Trophoblast cell (in vitro differentiated cells and primary cell): ENCODE measurements around the gene RAB10.
"Not testable (repeated sequence)": the region's sequence is repeated elsewhere in the genome, so short reads cannot be mapped to it uniquely, and the experiment has no call there.

ENCODE experiments used
- DNase-seq, 2 donors: peaks; one replicate each; pipeline ENCODE4 v3.0.0-alpha.2; 2016
- H2AFZ ChIP-seq: 2 replicates; pipeline ENCODE4 v1.6.1; 2013; ENCODE audit warnings: low read length, moderate library complexity, mild to moderate bottlenecking; ENCODE audit not compliant: insufficient read depth, poor library complexity
- H2AK5ac ChIP-seq: 2 replicates; pipeline ENCODE4 v1.6.1; 2013; ENCODE audit warnings: mild to moderate bottlenecking, low read length
- H2BK120ac ChIP-seq: 2 replicates; pipeline ENCODE4 v1.6.1; 2013; ENCODE audit warnings: low read length, mild to moderate bottlenecking, moderate library complexity; ENCODE audit not compliant: insufficient read depth, poor library complexity
- H2BK12ac ChIP-seq: 2 replicates; pipeline ENCODE4 v1.6.1; 2013; ENCODE audit warnings: mild to moderate bottlenecking, low read length, moderate library complexity
- H2BK5ac ChIP-seq: 2 replicates; pipeline ENCODE4 v1.6.1; 2013; ENCODE audit warnings: low read length, low read depth, moderate library complexity, mild to moderate bottlenecking; ENCODE audit not compliant: poor library complexity
- H3K14ac ChIP-seq: 2 replicates; pipeline ENCODE4 v1.6.1; 2013; ENCODE audit warnings: mild to moderate bottlenecking, low read length
- H3K18ac ChIP-seq: 2 replicates; pipeline ENCODE4 v1.6.1; 2013; ENCODE audit warnings: mild to moderate bottlenecking, low read length
- H3K23ac ChIP-seq: 2 replicates; pipeline ENCODE4 v1.6.1; 2013; ENCODE audit warnings: low read length
- H3K27ac ChIP-seq: 2 replicates; pipeline ENCODE4 v1.5.1; 2013; ENCODE audit warnings: low read depth, mild to moderate bottlenecking, inconsistent platforms, low read length, moderate library complexity
- H3K27me3 ChIP-seq: 2 replicates; pipeline ENCODE4 v1.6.1; 2013; ENCODE audit warnings: inconsistent platforms, mild to moderate bottlenecking, low read length, moderate library complexity; ENCODE audit not compliant: insufficient read depth
- H3K36me3 ChIP-seq, 2 experiments: 1 replicate in 1 of 2; 2 replicates in 1 of 2; pipeline ENCODE4 v1.6.1; 2013; ENCODE audit warnings: low read length in 2 of 2, mild to moderate bottlenecking in 2 of 2, moderate library complexity in 1 of 2; ENCODE audit not compliant: insufficient read depth in 2 of 2, control insufficient read depth in 1 of 2
- H3K4ac ChIP-seq: 2 replicates; pipeline ENCODE4 v1.6.1; 2013; ENCODE audit warnings: low read depth, mild to moderate bottlenecking, low read length, moderate library complexity
- H3K4me1 ChIP-seq, 2 experiments: 1 replicate in 1 of 2; 2 replicates in 1 of 2; pipeline ENCODE4 v1.6.1; 2013; ENCODE audit warnings: low read length in 2 of 2, mild to moderate bottlenecking in 2 of 2, moderate library complexity in 1 of 2; ENCODE audit not compliant: insufficient read depth in 2 of 2, control insufficient read depth in 1 of 2
- H3K4me2 ChIP-seq: 2 replicates; pipeline ENCODE4 v1.6.1; 2013; ENCODE audit warnings: inconsistent platforms, mild to moderate bottlenecking, low read length, moderate library complexity
- H3K4me3 ChIP-seq: 2 replicates; pipeline ENCODE4 v1.5.1; 2013; ENCODE audit warnings: mild to moderate bottlenecking, low read depth, low read length, inconsistent platforms
- H3K79me1 ChIP-seq: one replicate; pipeline ENCODE4 v1.6.1; 2013; ENCODE audit warnings: low read length
- H3K79me2 ChIP-seq: 2 replicates; pipeline ENCODE4 v1.6.1; 2013; ENCODE audit warnings: low read length, mild to moderate bottlenecking; ENCODE audit not compliant: control insufficient read depth, insufficient read depth, poor library complexity
- H3K9ac ChIP-seq: 2 replicates; pipeline ENCODE4 v1.6.1; 2013; ENCODE audit warnings: mild to moderate bottlenecking, low read length
- H3K9me3 ChIP-seq: 2 replicates; pipeline ENCODE4 v1.6.1; 2013; ENCODE audit warnings: low read depth, mild to moderate bottlenecking, control low read depth, inconsistent platforms, low read length; ENCODE audit not compliant: insufficient read depth
- H4K12ac ChIP-seq: 2 replicates; pipeline ENCODE4 v1.6.1; 2013; ENCODE audit warnings: low read depth, mild to moderate bottlenecking, low read length, moderate library complexity
- H4K8ac ChIP-seq: 2 replicates; pipeline ENCODE4 v1.6.1; 2013; ENCODE audit warnings: low read depth, mild to moderate bottlenecking, low read length, moderate library complexity
- H4K91ac ChIP-seq: one replicate; pipeline ENCODE4 v1.6.1; 2013; ENCODE audit warnings: low read depth, mild to moderate bottlenecking, low read length, moderate library complexity
- WGBS: extraction: QIAGEN DNeasy Blood & Tissue Kit; methylation state at CpG from one replicate; pipeline ENCODE4 v1.1.7; 2013; ENCODE audit warnings: missing lambda C conversion rate; ENCODE audit not compliant: insufficient read length, insufficient coverage; ENCODE audit errors: extremely low coverage; 5-methylcytosine and 5-hydroxymethylcytosine counted together

The RAB10 gene

DNA sequence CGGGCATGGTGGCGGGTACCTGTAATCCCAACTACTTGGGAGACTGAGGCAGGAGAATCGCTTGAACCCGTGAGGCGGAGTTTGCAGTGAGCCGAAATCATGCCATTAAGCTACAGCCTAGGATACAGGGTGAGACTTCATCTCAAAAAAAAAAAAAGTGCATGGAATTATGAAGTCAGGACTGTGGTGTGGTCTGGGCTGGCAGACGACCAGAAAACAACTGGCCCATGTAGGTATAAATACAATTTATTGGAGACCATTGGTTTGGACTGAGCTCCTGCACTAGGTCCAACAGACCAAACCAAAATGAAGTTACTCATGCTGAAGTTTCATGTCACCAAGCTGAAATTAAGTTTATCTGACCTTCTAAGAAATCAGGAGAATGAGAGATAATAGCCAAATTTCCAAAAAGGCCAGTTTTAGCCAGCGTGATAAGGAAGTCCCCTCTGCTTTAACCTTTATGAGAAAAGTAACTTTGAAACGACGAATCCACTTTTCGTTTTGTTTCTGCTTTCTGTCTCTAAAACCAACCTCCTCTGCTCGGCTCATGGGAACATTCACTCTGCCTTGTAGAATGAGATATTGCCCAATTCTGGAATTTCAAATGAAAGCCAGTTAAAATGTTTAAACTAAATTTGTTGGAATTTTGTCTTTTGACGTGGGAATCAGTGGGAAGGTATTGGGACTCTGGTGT lies 17.7 kb upstream of the RAB10 start:
- no peak overlapping the region for H4K12ac ChIP-seq
- DNase-seq, result peak in 1 of 2 donors; percentile 35
- H3K27me3 ChIP-seq, result no peaks in the 10 kb centered on the region
- H4K8ac ChIP-seq, result no peak overlapping the region
- no peak overlapping the region for H3K4ac ChIP-seq
- no peak overlapping the region for H3K4me2 ChIP-seq
- no peaks in the 10 kb centered on the region for H3K79me1 ChIP-seq
- H2BK120ac ChIP-seq, result no peak overlapping the region
- no peak overlapping the region for H2BK5ac ChIP-seq
- no peak overlapping the region for H2AFZ ChIP-seq
- no peak overlapping the region for H3K9ac ChIP-seq
- H3K36me3 ChIP-seq, result no peaks in the 10 kb centered on the region
- no peaks in the 10 kb centered on the region for H3K9me3 ChIP-seq
- no peak overlapping the region for H3K4me3 ChIP-seq
- WGBS, result no CpG with 5 or more reads among the region's 13 CpGs
- H2AK5ac ChIP-seq, result no peak overlapping the region
- no peak overlapping the region for H3K18ac ChIP-seq
- H3K79me2 ChIP-seq, result no peaks in the 10 kb centered on the region
- H3K14ac ChIP-seq, result no peak overlapping the region
- H2BK12ac ChIP-seq, result no peak overlapping the region
- H3K4me1 ChIP-seq, result peaks cover 12 to 17% of the 10 kb centered on the region in 2 experiments
- H3K27ac ChIP-seq, result no peak overlapping the region
- no peak overlapping the region for H4K91ac ChIP-seq
- no peak overlapping the region for H3K23ac ChIP-seq

DNA sequence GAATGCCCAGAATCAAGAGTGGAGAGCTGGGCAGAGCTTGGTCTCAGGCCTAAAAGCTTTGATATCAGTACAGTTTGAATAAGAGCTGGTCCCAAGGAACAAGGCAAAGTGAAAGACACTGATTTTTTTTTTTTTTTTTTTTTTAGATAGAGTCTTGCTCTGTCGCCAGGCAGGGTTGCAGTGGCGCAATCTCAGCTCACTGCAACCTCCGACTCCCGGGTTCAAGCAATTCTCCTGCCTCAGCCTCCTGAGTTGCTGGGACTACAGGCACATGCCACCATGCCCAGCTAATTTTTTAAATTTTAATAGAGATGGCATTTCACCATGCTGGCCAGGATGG lies 17.2 kb upstream of the RAB10 start:
- not testable (repeated sequence) for H4K8ac ChIP-seq, H3K79me2 ChIP-seq, H2BK12ac ChIP-seq, H2BK5ac ChIP-seq, H3K27me3 ChIP-seq, H3K18ac ChIP-seq, H3K14ac ChIP-seq, H3K9ac ChIP-seq, H2BK120ac ChIP-seq, H3K4me3 ChIP-seq, H2AK5ac ChIP-seq, H4K12ac ChIP-seq, H3K27ac ChIP-seq, DNase-seq, H3K4ac ChIP-seq, H3K79me1 ChIP-seq, H3K4me2 ChIP-seq, H3K36me3 ChIP-seq, H2AFZ ChIP-seq, H4K91ac ChIP-seq, H3K23ac ChIP-seq, H3K9me3 ChIP-seq
- H3K4me1 ChIP-seq, result peaks cover 11 to 15% of the 10 kb centered on the region in 2 experiments
- WGBS, result no CpG with 5 or more reads among the region's 4 CpGs

DNA sequence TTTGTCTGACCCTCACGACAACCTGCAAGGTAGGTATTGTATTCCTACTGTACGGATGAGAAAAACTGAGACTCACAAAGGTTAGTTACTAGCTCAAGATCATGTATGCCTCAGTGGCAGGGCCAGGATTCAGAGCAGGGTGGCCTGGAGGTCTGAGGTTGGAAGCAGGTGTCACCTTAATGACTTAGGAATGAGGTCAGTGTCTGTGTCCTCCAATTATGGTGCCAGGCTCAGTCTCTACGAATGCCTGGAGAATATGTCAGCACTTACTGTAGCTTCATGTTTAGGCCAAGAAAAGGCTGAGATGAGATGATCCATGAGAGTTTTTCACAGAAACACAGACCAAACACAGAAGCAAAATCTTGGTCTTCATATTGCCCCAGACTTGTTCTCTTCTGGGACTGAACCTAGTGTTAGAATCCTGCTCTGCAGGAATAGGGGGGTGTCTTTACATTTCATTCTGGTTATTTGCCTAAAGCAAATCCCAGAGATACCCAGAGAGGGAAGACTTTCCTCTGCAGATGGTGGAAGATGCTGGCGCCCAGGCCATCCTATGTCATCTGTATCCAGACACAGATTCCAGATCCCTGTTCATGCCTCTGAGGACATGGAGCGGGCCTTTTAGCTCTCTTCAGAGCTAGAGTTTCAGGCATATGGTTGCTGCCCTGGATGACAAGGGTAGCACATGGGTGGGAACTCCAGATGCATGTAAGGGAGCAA lies 16.3 kb upstream of the RAB10 start:
- Histone ChIP-seq H2BK120ac (peak overlapping the region; percentile 38), H3K23ac (no peak overlapping the region), H4K91ac (no peak overlapping the region), H3K79me2 (no peaks in the 10 kb centered on the region), H2AK5ac (no peak overlapping the region), H3K36me3 (no peaks in the 10 kb centered on the region), H3K18ac (no peak overlapping the region), H3K14ac (no peak overlapping the region), H3K9ac (no peak overlapping the region), H3K79me1 (no peaks in the 10 kb centered on the region), H3K27ac (peak overlapping the region; percentile 23), H3K4ac (no peak overlapping the region), H3K4me1 (peaks cover 6 to 9% of the 10 kb centered on the region in 2 experiments), H3K27me3 (no peaks in the 10 kb centered on the region), H3K4me3 (no peak overlapping the region), H2BK5ac (no peak overlapping the region), H4K8ac (peak overlapping the region; percentile 2), H3K9me3 (no peaks in the 10 kb centered on the region), H2BK12ac (no peak overlapping the region), H4K12ac (no peak overlapping the region), H3K4me2 (no peak overlapping the region), H2AFZ (peak overlapping the region; percentile 8)
- no CpG with 5 or more reads among the region's 5 CpGs for WGBS
- peak in 1 of 2 donors; percentile 58 for DNase-seq

DNA sequence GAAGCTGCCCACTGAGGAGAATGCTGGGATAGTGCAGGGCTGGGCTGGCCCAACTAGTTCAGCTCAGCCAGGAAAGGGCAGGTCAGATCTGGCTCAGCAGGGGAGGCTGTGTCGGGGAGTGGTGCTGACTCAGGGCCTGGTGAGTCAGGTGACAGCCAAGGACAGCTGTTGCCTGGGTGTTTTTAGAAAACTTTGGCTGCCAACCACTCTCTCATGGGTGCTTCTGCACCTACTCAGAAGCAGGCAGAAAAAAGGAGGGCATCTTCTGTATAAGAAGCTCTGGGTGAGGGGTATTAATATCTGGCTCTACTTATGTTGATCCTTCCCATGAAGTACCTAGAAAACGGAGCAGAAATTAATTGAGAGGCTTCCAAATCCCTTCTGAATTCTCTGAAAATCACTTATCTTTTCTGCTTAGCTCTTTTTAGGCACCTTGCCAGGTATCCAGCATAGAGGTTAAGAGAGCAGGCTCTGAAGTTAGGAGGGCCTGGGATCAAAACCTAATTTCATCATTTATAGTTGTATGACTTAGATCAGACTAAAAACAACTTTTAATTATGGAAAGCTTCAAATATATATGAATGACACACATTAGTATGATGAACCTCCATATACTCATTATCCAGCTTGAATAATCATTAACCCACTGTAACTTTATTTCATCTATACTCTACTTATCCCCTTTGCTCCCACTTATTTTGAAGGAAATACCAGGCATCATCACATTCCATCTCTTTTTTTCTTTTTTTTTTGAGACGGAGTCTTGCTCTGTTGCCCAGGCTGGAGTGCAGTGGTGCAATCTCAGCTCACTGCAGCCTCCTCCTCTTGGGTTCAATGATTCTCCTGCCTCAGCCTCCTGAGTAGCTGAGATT lies 15.5 kb upstream of the RAB10 start:
- Histone ChIP-seq H3K4ac (no peak overlapping the region), H2AFZ (peak overlapping the region; percentile 8), H3K4me3 (no peak overlapping the region), H3K4me2 (no peak overlapping the region), H2AK5ac (no peak overlapping the region), H3K27me3 (no peaks in the 10 kb centered on the region), H3K14ac (no peak overlapping the region), H2BK5ac (no peak overlapping the region), H3K36me3 (no peaks in the 10 kb centered on the region), H3K79me2 (no peaks in the 10 kb centered on the region), H3K9me3 (no peaks in the 10 kb centered on the region), H3K23ac (no peak overlapping the region), H2BK12ac (no peak overlapping the region), H2BK120ac (no peak overlapping the region), H4K91ac (no peak overlapping the region), H3K9ac (no peak overlapping the region), H3K27ac (peak overlapping the region; percentile 23), H4K8ac (no peak overlapping the region), H4K12ac (no peak overlapping the region), H3K18ac (no peak overlapping the region), H3K4me1 (peaks cover 5 to 9% of the 10 kb centered on the region in 2 experiments), H3K79me1 (no peaks in the 10 kb centered on the region)
- peak; percentile 75 to 77 for DNase-seq
- WGBS, result no CpG with 5 or more reads among the region's 3 CpGs
